ENCODE results near the gene KRTAP4-7.
"Not testable (repeated sequence)": the region's sequence is repeated elsewhere in the genome, so short reads cannot be mapped to it uniquely, and the experiment has no call there.

KRTAP4-7 gene

DNA sequence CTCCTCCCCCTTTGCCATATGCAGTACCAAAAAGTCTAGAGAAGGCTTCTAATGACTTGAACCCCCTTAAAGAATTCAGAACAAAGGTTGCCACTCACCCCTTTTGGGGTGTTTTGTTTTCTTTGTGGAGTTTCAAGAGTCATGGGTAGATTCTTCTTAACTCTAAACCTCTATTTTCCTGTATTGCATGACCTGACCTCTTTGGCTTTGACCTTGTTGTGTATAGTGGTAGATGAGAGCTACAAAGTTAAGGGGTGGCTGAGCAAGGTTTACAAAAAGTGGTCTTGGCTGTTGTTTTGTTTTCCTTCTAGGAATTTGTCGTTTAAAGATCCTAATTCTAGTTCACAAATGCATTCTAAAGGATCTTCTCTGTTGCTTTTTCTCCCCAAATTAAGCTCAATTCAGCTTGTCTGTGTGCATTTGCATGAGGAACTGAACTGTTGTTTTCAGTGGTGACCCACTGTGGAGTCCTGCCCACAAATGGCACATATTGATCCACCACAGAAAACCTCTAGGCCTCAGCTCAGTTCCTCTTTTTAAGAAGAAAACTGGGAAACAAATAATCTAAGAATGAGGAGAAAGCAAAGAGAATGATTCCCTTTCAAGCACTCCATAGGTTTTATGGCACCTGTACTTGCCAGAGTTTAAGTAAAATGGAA, 24.9 kb downstream of the KRTAP4-7 start:
- not testable (repeated sequence) for DNase-seq (ENCODE audit: low spot score)

DNA sequence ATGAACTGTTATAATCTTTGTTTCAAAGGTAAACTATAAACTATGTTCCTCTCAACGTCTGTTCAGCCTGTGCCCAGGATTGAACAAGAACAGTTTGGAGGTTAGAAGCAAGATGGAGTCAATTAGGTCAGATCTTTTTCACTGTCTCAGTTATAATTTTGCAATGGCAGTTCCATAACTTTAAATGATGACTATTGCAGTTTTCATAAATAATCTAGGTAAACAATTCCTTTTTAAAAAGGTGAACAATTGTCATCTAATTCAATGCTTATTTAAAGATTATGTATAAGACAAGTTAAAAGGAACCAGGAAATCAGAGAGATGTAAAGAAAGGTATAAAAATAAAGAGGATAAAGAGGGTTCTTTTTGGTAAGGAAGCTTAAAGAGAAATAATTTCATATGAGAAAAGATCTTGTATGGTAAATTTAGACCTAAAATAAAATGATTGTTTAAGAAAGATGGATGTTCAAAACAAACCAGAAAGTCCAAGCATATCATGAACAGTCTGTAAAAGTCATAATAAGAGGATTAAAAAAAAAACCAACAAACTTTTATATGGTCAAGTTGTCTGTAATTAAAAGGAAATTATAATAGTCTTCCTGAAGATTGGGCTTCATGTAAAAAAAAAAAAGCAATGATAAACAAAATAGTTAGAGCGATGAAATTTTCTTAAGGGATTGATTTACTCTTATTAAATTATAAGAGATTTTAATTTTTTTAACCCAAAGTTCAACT, 27.4 kb downstream of the KRTAP4-7 start:
- DNase-seq (ENCODE audit: low spot score) = no peak

DNA sequence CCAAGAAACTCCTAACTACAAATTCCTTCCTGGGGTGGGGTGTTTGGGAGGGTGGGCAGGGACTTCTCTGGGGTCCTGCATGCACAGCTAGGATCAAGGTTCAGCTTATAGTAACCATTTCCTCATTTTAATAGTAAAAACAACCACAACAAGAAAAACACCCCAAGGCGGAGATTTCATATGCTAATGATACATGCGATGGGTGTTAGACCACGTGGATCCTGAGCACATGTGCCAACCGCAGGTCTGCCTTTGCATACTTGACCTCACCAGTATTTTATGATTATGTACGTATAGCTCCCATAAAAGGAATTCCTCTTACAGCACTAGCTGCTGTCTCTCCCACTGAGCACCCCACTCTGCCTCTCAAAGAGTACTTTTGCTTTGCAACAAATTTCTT, 32.3 kb downstream of the KRTAP4-7 start:
- DNase-seq (ENCODE audit: low spot score) = no peak

DNA sequence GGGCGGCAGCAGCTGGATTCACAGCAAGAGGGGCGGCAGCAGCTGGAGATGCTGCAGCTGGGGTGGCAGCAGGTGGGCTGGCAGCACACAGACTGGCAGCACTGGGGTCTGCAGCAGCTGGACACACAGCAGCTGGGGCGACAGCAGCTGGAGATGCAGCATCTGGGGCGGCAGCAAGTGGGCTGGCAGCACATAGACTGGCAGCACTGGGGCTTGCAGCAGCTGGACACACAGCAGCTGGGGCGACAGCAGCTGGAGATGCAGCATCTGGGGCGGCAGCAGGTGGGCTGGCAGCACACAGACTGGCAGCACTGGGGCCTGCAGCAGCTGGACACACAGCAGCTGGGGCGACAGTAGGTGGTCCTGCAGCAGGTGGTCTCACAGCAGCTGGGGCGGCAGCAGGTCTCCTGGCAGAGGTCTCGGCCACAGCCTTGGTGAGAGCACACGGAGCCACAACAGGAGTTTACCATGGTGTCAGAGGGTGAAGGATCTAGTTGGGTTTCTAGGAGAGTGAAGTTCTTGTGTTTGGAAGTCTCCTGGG, 34.0 kb downstream of the KRTAP4-7 start, which contains the start of gene KRTAP4-11:
TSS of gene KRTAP4-11 (minus strand) at position 528 of the 541 bp plus-strand sequence. CDS start at position 470, 58 bp downstream.
- not testable (repeated sequence) for DNase-seq (ENCODE audit: low spot score)

DNA sequence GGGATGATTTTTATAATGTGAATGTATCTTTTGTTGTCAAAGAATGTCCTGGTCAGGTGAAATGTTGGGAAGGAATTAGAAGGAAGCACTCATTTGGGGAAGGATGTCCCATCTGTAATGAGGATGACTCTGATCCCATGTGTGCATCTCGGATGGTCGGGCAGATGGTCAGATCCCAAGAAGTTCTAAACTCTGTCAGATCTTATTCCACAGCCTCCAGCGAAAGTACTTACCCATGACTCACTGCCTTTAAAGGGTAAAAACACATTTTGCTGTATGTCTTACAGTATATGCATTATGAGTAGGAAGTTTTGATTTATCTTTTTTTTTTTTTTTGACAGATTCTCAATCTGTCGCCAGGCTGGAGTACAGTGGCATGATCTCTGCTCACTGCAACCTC, 34.8 kb downstream of the KRTAP4-7 start:
- no peak for DNase-seq (ENCODE audit: low spot score)

DNA sequence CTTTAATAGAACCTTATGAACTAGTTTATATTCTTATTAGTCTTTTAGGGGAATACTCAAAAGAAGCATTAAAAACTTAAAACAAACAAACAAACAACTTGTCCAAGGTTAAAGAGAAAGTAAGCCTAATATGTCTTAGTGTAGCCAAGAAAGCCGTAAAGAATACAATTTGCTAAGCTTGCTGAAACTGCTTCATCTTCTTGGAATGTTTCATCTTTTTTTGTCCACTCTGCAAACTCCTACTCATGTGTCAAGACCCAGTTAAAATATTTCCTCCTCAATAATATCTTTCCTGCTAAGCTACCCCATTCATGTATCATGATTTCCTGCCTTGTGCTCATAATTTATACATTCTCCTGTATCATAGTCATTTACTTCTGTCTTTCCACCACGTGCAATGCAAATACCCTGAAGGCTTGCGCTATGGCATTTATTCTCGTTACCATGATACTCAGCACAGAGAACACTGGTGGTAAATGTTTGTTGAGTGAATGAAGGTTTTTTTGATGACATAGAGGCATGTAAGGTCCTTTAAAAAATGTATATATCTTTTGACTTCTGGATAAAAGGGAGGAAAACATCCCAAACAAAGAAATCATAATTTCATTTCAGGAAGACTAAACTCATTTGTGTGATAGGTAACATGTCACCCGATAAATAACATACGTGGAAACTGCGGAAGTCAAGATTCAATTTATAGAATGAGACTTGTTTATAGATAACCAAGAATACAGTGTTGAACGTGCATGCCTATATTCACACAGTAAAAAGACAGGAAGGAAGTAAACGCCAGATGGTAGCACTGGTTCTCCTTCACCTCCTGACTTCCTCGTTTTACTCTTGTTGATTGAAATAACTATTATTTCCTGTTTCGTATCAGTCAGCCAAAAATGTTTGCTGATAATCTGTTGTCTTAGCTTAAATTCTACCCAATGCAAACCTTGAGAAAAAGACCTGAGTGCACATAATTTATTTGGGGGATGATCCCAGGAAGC, 36.0 kb downstream of the KRTAP4-7 start:
- not testable (repeated sequence) for DNase-seq (ENCODE audit: low spot score)

DNA sequence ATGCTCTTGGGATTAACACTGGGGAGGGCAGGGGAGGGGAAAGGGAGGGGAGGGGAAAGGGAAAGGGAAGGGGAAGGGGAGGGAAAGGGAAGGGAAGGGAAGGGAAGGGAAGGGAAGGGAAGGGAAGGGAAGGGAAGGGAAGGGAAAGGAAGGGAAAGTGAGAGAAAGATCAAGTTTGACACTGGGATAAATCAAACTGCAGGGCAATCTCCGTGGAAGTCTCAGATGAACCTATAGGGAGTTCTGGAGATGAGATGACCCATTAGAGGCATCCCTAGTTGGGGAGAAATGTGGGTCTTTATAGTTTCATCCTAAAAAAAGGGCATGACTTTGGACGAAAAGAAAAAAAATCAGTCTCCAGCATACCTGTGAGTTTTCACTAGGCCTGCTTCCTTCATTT, 37.8 kb downstream of the KRTAP4-7 start:
- DNase-seq (ENCODE audit: low spot score) = no peak

DNA sequence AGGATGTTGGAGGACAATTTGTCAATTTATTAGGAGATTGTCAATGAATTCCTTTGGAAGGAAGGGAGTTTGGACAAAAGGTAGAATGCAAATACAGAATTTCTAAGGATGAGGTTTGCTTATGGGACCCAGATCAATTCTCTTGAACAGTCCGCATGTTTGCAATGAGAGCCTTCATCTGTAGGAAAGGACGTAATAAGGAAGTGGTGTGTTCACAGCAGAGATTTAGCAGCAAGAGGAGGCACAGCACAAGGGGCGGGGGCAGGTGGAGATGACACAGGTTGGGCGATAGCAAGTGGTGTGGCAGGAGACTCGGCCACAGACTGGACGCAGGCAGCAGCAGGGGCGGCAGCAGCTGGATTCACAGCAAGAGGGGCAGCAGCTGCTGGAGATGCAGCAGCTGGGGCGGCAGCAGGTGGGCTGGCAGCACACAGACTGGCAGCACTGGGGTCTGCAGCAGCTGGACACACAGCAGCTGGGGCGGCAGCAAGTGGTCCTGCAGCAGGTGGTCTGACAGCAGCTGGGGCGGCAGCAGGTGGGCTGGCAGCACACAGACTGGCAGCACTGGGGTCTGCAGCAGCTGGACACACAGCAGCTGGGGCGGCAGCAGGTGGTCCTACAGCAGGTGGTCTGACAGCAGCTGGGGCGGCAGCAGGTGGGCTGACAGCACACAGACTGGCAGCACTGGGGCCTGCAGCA, 39.5 kb downstream of the KRTAP4-7 start:
- DNase-seq (ENCODE audit: low spot score) = not testable (repeated sequence)

DNA sequence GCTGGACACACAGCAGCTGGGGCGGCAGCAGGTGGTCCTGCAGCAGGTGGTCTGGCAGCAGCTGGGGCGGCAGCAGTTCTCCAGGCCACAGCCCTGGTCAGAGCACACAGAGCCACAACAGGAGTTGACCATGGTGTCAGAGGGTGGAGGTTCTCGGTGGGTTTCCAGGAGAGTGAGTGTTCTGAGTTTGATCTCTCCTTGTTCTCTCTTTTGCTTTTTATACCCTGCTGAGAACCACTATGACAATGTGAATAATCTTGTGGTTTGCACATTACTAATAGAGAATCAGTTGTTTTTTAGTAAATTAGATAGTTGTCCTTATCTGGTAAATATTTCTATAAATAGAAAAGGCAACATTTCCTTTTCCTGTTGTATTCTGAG, 40.0 kb downstream of the KRTAP4-7 start, which contains the start of gene KRTAP4-12:
TSS of gene KRTAP4-12 (minus strand) at position 192 of the 381 bp plus-strand sequence. CDS start at position 132, 60 bp downstream.
- not testable (repeated sequence) for DNase-seq (ENCODE audit: low spot score)

DNA sequence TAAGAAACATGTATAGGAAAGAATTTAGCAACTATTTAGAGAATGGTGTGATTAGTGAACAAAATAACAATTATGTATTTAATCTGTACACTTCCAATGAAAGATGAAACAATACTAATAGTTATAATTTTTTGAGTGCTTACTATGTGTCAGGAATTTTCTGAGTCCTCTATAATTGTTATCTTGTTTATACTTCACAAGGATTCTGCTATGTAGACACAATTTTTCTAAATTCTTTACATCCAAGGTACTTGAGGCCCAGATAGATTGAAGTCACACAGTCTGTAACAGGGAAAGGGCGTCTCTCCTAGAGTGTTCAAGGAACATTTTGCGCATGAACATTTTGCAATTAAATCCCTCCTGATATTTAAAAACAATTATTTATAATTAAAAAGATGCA, 41.1 kb downstream of the KRTAP4-7 start:
- no peak for DNase-seq (ENCODE audit: low spot score)

DNA sequence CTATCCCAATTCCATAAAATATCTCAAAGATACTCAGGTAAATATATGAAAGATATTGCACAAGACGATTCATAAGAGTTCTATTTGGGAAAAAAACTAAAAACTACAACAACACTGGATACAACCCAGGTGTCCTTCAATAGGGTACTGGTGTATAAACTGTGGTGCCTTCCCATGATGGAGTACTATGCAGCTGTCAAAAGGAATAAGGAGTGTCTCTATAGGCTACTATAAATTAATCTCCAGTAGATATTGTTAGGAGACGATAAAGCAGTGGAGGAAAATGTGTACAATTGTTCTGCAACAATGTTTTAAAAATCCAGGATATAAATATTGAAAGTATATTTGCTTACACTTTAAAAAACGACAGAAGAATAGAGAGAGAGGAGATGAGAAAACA, 42.5 kb downstream of the KRTAP4-7 start:
- DNase-seq (ENCODE audit: low spot score) = no peak

DNA sequence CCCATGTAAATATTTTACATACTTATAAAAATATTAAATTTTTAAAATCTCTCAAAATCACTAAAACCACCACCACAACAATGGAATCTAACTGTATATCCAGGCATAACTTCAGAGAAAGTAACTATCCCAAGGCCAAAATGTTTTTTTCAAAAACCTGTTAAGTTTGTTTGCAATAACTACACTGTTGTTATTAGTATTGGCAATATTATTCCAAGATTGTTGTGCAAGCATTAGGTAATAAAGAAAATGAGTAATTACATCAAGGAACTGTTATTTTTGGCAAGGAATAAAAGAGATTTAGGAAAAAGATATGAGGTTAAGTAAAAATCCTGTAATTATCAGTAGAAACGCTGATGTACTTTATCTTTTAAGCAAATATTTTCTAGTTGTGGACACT, 43.4 kb downstream of the KRTAP4-7 start:
- no peak for DNase-seq (ENCODE audit: low spot score)

DNA sequence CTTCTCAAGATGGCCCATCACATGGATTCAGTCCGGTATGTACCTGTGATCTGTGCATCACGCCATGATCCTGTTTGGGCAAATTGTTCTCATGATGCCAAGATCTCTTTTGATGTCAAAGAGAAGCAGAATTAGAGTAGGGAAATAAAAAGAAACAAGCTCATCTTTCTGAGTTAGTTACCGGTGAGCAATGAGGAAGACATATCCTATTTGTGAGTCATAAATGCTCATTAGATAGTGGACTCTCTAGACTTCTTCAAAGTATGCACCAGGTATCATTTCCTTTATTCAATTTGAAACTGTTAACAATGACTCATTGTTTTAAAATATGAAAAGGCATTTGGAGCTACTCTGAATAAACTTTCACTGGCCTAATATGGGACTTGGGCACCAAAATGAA, 48.0 kb downstream of the KRTAP4-7 start:
- DNase-seq (ENCODE audit: low spot score) = peak; percentile 48

DNA sequence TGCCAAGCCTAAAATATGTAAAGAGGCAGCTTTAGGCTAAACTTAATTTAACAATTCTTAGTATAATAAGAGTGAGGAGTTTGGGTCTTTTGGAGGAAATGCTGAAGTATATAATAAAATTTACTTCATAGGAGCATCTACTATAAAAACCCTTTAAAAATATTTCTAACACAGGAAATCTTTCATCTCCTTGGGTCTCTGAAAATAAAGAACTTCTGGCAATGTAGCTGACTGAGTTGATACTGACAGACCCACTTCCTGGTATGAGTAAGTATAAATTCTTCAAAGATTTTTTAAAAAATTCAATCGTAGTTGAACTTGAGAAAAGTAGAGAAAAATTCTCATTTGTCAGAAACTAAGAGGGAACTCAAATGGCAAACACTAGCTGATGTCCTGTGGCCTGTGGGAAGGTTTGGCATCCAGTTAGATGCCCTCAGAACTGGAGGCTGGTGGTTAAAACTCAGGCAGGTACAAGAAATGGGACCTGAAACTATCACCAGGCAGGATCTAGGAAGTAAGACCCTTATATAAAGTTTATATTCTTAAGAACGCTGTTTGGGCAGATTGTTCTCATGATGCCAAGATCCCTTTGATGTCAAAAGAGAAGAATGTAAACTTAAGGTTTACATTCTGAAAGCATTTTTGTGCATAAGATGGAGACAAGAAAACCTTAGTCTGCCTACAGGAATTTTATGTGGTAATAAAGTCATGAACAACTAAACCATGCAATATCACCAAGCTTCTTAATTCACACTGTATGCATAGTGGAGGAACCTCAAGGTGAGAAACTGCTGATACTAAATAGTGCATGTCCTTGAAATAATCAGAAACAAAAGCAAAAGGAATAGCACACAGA, 50.2 kb downstream of the KRTAP4-7 start:
- no peak for DNase-seq (ENCODE audit: low spot score)
